ENCODE measurements around the gene MAGI2. TPM values are rescaled to one million over a fixed set of nuclear protein-coding genes. Genes with fewer than 3 reads are reported as not detected.

The MAGI2 gene
- total RNA-seq, 4 donors from 2014 or later: 0.98 to 4.8 (median 2.5) TPM

- WGBS: 18% methylated on average over 2 of the region's 2 CpGs
- DNase-seq (ENCODE audit: low spot score in 2 of 2): no peak
- Histone ChIP-seq H3K4me1 (no peaks in the 10 kb centered on the region), H3K27me3 (no peaks in the 10 kb centered on the region), H3K27ac (no peak overlapping the region), H3K4me3 (no peak overlapping the region), H3K36me3 (no peaks in the 10 kb centered on the region), H3K9me3 (no peaks in the 10 kb centered on the region)
- TF ChIP-seq EP300 (IDR thresholded peaks at IDR 0.05): no peak
- no peak for TF ChIP-seq POLR2AphosphoS5 (IDR thresholded peaks at IDR 0.05)
- TF ChIP-seq CTCF (IDR thresholded peaks at IDR 0.05): no peak
- TF ChIP-seq POLR2A (IDR thresholded peaks at IDR 0.05): no peak
These were observed 611.4 kb downstream of the MAGI2 start for GRCh38 chr7:78842068-78842467.

- TF ChIP-seq POLR2AphosphoS5 (IDR thresholded peaks at IDR 0.05): no peak
- TF ChIP-seq POLR2A (IDR thresholded peaks at IDR 0.05): no peak
- TF ChIP-seq EP300 (IDR thresholded peaks at IDR 0.05): no peak
- no peak for TF ChIP-seq CTCF (IDR thresholded peaks at IDR 0.05)
- 85% methylated on average over 5 of the region's 5 CpGs for WGBS
- DNase-seq (ENCODE audit: low spot score in 2 of 2): no peak
- Histone ChIP-seq H3K36me3 (no peaks in the 10 kb centered on the region), H3K4me1 (no peaks in the 10 kb centered on the region), H3K4me3 (no peak overlapping the region), H3K27ac (no peak overlapping the region), H3K27me3 (no peaks in the 10 kb centered on the region), H3K9me3 (no peaks in the 10 kb centered on the region)
These were observed 617.6 kb downstream of the MAGI2 start for GRCh38 chr7:78835897-78836296.

- Histone ChIP-seq H3K27me3 (no peaks in the 10 kb centered on the region), H3K9me3 (no peaks in the 10 kb centered on the region), H3K4me1 (no peaks in the 10 kb centered on the region), H3K36me3 (no peaks in the 10 kb centered on the region), H3K27ac (no peak overlapping the region), H3K4me3 (no peak overlapping the region)
- WGBS: 84% methylated on average over 1 of the region's 1 CpG
- no peak for DNase-seq (ENCODE audit: low spot score in 2 of 2)
- TF ChIP-seq POLR2A (IDR thresholded peaks at IDR 0.05) (no peak), EP300 (IDR thresholded peaks at IDR 0.05) (no peak), POLR2AphosphoS5 (IDR thresholded peaks at IDR 0.05) (no peak), CTCF (IDR thresholded peaks at IDR 0.05) (no peak)
These were observed 625.1 kb downstream of the MAGI2 start for GRCh38 chr7:78828317-78828716.

- TF ChIP-seq POLR2A (IDR thresholded peaks at IDR 0.05) (no peak), CTCF (IDR thresholded peaks at IDR 0.05) (no peak)
- H3K27me3 ChIP-seq: no peaks in the 10 kb centered on the region
- DNase-seq (ENCODE audit: low spot score in 2 of 2): no peak
- WGBS: 61% methylated on average over 4 of the region's 4 CpGs
- no peaks in the 10 kb centered on the region for H3K4me1 ChIP-seq
- H3K4me3 ChIP-seq: no peak overlapping the region
- no peak overlapping the region for H3K27ac ChIP-seq
- H3K9me3 ChIP-seq: peaks cover 4% of the 10 kb centered on the region
- H3K36me3 ChIP-seq: no peaks in the 10 kb centered on the region
These were observed 649.9 kb downstream of the MAGI2 start for GRCh38 chr7:78803501-78804127.

- TF ChIP-seq POLR2AphosphoS5 (IDR thresholded peaks at IDR 0.05) (no peak), CTCF (IDR thresholded peaks at IDR 0.05) (no peak), POLR2A (IDR thresholded peaks at IDR 0.05) (no peak), EP300 (IDR thresholded peaks at IDR 0.05) (no peak)
- no peak overlapping the region for H3K27ac ChIP-seq
- DNase-seq (ENCODE audit: low spot score in 2 of 2): no peak
- no peaks in the 10 kb centered on the region for H3K4me1 ChIP-seq
- WGBS: 45% methylated on average over 2 of the region's 2 CpGs
- no peaks in the 10 kb centered on the region for H3K36me3 ChIP-seq
- H3K4me3 ChIP-seq: no peak overlapping the region
- no peaks in the 10 kb centered on the region for H3K27me3 ChIP-seq
- H3K9me3 ChIP-seq: peaks cover 4% of the 10 kb centered on the region
These were observed 659.4 kb downstream of the MAGI2 start for GRCh38 chr7:78794101-78794500.

All from suprapubic skin (tissue), 4 donors.